ENCODE data around the gene HLA-DRB5. TPM values are rescaled to one million over a fixed set of nuclear protein-coding genes. Genes with fewer than 3 reads are reported as not detected.
"Not testable (repeated sequence)": the region's sequence is repeated elsewhere in the genome, so short reads cannot be mapped to it uniquely, and the experiment has no call there.

Gene HLA-DRB5
- polyA plus RNA-seq, 3 donors, result 2.0 to 26.9 (median 13.3) TPM

GRCh38 chr6:32522302-32523047, 7.6 kb downstream of the HLA-DRB5 start:
- no peak for DNase-seq (ENCODE audit: extremely low read depth in 1 of 11, low read depth in 9 of 11, low spot score in 4 of 11)

DNA sequence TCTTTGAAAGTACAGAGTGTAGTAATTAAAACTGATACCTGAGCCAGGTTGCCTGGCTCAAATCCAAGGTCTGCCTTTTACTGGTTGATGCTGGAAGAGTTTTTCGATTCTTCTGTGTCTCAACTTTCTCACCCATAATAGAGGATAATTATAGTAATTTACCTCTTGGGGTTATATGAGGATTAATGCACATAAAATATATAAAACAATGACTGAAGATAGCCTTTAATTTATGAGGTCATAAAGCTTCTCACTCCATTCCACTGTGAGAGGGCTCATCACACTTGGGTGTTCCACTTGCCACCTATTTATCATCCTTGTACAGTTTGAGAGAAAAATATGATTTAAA, 10.2 kb downstream of the HLA-DRB5 start:
- DNase-seq (ENCODE audit: extremely low read depth in 1 of 11, low read depth in 9 of 11, low spot score in 4 of 11), result no peak

DNA sequence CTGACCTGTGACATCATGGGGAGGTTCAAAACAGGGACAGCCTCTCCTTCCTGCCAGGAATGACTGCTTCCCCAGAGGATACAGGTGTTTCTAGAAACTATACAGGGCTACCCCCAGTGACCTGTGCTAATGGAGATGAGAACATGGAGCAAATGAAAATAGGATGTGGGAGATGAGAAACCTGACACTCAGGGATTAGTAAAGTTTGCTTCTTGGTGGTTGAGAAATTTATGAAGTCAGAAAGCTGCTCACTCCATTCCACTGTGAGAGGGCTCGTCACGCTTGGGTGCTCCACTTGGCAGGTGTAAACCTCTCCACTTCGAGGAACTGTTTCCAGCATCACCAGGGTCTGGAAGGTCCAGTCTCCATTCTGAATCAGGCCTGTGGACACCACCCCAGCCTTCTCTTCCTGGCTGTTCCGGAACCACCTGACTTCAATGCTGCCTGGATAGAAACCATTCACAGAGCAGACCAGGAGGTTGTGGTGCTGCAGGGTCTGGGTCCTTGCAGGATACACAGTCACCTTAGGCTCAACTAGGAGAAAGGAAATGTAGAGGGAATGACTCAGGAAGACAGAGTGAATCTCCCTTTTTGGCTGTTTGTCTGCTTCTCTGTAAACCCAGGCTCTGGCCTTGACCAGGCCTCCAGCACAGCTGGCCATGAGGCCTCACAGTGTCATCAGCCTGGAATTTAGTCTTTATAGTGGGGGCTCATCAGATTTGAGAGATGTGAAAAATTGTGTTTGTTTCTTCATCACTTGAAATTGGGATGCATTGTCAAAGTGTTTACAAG, 10.8 kb downstream of the HLA-DRB5 start:
- peak in 2 of 11 donors; percentile 9 to 14 for DNase-seq (ENCODE audit: extremely low read depth in 1 of 11, low read depth in 9 of 11, low spot score in 4 of 11)

- no peak for DNase-seq (ENCODE audit: extremely low read depth in 1 of 11, low read depth in 9 of 11, low spot score in 4 of 11)
Observed at GRCh38 chr6:32517654-32518445, 12.2 kb downstream of the HLA-DRB5 start.

DNA sequence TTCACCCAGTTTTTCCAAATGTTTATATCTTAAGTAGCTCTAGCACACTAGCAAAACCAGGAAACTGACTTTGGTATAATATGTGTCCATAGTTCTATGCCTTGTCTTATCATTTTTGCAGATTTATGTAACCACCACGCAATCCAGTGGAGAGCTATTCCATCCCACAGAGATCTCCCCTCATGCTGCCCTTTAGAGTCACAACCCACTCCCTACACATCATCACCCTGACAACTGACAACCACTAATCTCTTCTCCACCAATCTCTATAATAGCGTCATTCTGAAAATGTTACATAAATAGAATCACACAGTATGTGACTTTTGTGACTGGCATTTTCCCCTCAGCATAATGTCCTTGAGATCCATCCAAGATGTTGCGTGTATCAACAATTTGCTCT, 29.1 kb downstream of the HLA-DRB5 start:
- no peak for DNase-seq (ENCODE audit: extremely low read depth in 1 of 11, low read depth in 9 of 11, low spot score in 4 of 11)

- no peak for DNase-seq (ENCODE audit: extremely low read depth in 1 of 11, low read depth in 9 of 11, low spot score in 4 of 11)
Observed at GRCh38 chr6:32492351-32492750, 37.7 kb downstream of the HLA-DRB5 start.

DNA sequence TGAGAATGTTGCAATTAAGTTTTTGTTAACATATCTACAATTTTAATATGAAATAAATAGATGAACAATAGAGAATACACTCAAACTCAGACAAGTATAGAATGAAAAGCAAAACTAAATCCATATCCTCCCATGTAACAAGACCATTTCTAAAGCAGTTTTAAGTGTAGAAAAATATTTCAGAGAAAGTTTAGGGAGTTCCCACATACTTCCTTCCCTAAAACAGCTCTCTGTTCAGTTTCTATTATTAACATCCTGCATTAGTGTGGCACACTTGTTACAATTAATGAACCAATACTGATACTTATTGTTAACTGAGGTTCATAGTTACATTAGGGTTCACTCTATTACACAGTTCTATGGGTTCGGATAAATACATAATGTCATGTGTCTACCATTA, 38.4 kb downstream of the HLA-DRB5 start:
- DNase-seq (ENCODE audit: extremely low read depth in 1 of 11, low read depth in 9 of 11, low spot score in 4 of 11), result no peak

DNA sequence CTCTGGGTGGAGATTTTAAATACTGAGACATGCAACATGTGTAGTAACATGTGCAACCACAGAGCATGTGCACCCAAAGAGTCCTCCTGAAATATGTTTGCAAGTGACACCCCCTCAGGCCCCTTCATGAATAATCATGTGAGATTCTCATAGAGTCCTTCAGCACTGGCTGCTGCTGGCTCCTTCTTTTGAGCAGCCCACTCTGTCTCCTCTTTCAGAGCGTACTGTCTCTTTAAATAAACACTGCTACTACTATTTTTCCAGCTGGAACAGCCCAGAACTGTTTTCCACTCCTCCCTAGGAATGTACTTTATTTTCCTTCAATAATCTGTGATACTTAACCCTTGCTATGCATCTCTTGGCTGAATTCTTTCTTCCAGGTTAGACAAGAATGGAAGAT, 42.0 kb downstream of the HLA-DRB5 start:
- DNase-seq (ENCODE audit: extremely low read depth in 1 of 11, low read depth in 9 of 11, low spot score in 4 of 11), result no peak

DNA sequence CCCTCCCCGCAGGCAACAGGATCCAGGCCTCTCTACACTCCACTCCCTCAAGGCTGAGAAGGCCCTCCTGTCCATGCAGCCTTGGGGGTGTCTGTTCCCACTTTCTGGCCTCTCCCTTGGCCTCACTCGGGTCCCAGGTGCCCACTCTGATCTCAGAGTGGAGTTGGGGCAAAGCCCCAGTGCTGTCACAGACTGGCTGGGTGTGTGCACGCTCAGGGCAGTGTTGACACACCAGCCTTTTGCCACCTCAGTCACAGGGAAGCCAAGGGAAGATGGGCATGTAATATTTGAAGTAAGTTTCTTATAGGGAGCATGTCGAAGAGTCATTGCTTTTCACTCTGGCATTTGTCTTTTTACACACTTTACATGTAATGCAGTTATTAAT, 45.5 kb downstream of the HLA-DRB5 start:
- no peak for DNase-seq (ENCODE audit: extremely low read depth in 1 of 11, low read depth in 9 of 11, low spot score in 4 of 11)

GRCh38 chr6:32483968-32484613, 46.0 kb downstream of the HLA-DRB5 start:
- DNase-seq (ENCODE audit: extremely low read depth in 1 of 11, low read depth in 9 of 11, low spot score in 4 of 11), result no peak

DNA sequence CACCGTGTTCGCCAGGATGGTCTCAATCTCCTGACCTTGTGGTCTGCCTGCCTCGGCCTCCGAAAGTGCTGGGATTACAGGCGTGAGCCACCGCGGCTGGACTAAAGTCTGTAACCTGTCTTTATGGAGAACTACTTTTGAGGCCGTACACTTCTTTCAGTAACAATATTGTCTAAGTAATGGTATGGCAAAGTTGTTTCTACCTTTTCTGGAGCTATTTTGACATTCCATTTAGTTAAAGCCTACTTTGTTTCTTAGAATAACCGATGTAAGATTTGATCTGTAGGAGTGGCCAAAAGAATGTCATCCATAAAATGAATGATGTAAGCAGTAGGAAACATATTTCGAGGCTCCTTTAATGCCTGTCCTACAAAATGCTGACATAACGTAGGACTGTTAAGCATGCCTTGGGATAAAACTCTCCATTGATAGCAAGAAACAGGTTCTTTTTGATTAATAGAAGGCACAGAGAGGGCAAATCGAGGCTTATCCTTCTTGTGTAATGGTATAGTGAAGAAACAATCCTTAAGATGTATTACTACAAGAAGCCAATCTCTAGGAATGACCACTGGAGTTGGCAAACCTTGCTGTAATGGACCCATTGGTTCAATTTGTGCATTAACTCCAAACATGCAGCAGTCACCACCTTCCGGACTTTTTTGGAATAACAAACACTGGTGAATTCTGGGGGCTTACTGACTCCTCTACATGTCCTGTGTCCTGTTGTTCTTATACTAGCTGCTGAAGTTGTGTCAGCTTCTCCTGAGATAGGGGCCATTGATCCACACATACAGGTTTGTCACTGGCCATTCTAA, 54.5 kb downstream of the HLA-DRB5 start:
- no peak for DNase-seq (ENCODE audit: extremely low read depth in 1 of 11, low read depth in 9 of 11, low spot score in 4 of 11)

GRCh38 chr6:32473376-32474348, 56.4 kb downstream of the HLA-DRB5 start:
- not testable (repeated sequence) for DNase-seq (ENCODE audit: extremely low read depth in 1 of 11, low read depth in 9 of 11, low spot score in 4 of 11)

DNA sequence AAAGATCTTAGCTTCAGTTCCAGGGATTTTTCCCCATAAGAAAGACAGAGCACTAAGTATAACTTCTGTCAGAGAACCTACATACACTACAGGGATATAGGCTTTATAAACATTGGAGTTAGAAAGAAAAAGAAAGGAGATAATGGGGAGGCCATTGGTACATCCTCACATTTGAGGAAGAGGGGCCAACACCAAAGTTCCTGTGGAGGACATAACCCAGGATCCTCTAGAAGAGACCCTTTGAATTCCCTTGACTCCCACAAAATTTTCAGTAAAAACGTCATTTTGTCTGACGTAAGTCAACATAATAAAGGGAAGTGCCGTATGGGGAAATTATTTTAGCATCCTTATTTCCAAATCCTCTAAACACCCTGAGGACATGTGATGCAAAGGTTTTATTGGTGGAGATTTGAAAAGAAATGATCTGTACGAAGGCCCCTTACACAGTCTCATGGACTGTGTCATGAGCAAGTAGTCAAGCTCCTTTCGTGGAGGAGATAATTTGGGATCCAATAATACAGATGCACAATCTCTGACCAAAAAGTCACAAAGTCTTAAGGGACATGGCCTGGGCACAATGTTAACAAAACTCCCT, 57.2 kb downstream of the HLA-DRB5 start:
- no peak for DNase-seq (ENCODE audit: extremely low read depth in 1 of 11, low read depth in 9 of 11, low spot score in 4 of 11)

DNA sequence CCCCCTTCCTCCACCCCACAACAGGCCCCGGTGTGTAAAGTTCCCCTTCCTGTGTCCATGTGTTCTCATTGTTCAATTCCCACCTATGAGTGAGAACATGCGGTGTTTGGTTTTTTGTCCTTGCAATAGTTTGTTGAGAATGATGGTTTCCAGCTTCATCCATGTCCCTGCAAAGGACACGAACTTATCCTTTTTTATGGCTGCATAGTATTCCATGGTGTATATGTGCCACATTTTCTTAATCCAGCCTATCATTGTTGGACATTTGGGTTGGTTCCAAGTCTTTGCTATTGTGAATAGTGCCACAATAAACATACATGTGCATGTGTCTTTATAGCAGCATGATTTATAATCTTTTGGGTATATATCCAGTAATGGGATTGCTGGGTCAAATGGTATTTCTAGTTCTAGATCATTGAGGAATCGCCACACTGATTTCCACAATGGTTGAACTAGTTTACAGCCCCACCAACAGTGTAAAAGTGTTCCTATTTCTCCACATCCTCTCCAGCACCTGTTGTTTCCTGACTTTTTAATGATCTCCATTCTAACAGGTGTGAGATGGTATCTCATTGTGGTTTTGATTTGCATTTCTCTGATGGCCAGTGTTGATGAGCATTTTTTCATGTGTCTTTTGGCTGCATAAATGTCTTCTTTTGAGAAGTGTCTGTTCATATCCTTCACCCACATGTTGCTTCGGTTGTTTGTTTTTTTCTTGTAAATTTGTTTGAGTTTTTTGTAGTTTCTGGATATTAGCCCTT, 62.2 kb downstream of the HLA-DRB5 start:
- not testable (repeated sequence) for DNase-seq (ENCODE audit: extremely low read depth in 1 of 11, low read depth in 9 of 11, low spot score in 4 of 11)
